CD14-positive monocyte (primary cell): ENCODE results near the gene COMMD1. TPM values are rescaled to one million over a fixed set of nuclear protein-coding genes. Genes with fewer than 3 reads are reported as not detected.

Experiments used
- DNase-seq, 3 donors: peaks; one replicate each; pipeline ENCODE4 v3.0.0-alpha.2; 2011 to 2022
- H2AFZ ChIP-seq: 2 replicates; pipeline ENCODE4 v1.6.0; 2012; ENCODE audit warnings: mild to moderate bottlenecking, low read depth, low read length, inconsistent platforms; ENCODE audit not compliant: insufficient read depth, poor library complexity, severe bottlenecking
- H3K27ac ChIP-seq, 2 donors: 1 replicate in 1 of 2; 2 replicates in 1 of 2; pipeline ENCODE4 v1.5.1; 2012 to 2013; ENCODE audit warnings: low read length in 2 of 2, control low read depth in 1 of 2, inconsistent platforms in 1 of 2, low read depth in 1 of 2, mild to moderate bottlenecking in 1 of 2
- H3K27me3 ChIP-seq, 2 donors: one replicate each; pipeline versions ENCODE4 v1.6.0 to v1.6.1; 2011 to 2013; ENCODE audit warnings: low read length in 2 of 2; ENCODE audit not compliant: control insufficient read depth in 2 of 2, insufficient read depth in 2 of 2
- H3K36me3 ChIP-seq, 2 donors: replicated peaks in 1 of 2; 1 replicate in 1 of 2; 2 replicates in 1 of 2; pipeline versions ENCODE4 v1.5.1 to v1.6.1; 2012 to 2013; ENCODE audit warnings: low read length in 2 of 2, control low read depth in 1 of 2, inconsistent platforms in 1 of 2, mild to moderate bottlenecking in 1 of 2; ENCODE audit not compliant: insufficient read depth in 2 of 2, control insufficient read depth in 1 of 2
- H3K4me1 ChIP-seq, 2 donors: 1 replicate in 1 of 2; 2 replicates in 1 of 2; pipeline versions ENCODE4 v1.5.1 to v1.6.1; 2012 to 2013; ENCODE audit warnings: low read length in 2 of 2, control low read depth in 1 of 2, inconsistent platforms in 1 of 2, mild to moderate bottlenecking in 1 of 2, moderate library complexity in 1 of 2; ENCODE audit not compliant: insufficient read depth in 2 of 2, control insufficient read depth in 1 of 2
- H3K4me2 ChIP-seq: replicated peaks from 2 replicates; pipeline ENCODE3; 2012; ENCODE audit warnings: low read length, moderate library complexity, mild to moderate bottlenecking; ENCODE audit not compliant: poor library complexity, severe bottlenecking; ENCODE audit errors: extremely low read depth
- H3K4me3 ChIP-seq, 3 experiments: fragments of 200-600 bp in 1 of 3; sonication (generic) in 1 of 3; replicated peaks in 1 of 3; 1 replicate in 2 of 3; 2 replicates in 1 of 3; pipeline ENCODE4 v1.5.1; 2011 to 2013; ENCODE audit warnings: low read length in 3 of 3, mild to moderate bottlenecking in 3 of 3, control low read depth in 2 of 3, low read depth in 2 of 3, inconsistent platforms in 1 of 3, moderate library complexity in 1 of 3
- H3K79me2 ChIP-seq: 2 replicates; pipeline ENCODE4 v1.6.0; 2012; ENCODE audit warnings: mild to moderate bottlenecking, control low read depth, inconsistent platforms, low read length, moderate library complexity; ENCODE audit not compliant: insufficient read depth
- H3K9ac ChIP-seq: 2 replicates; pipeline ENCODE4 v1.6.0; 2017; ENCODE audit warnings: low read length, mild to moderate bottlenecking; ENCODE audit not compliant: insufficient read depth, poor library complexity, severe bottlenecking
- H3K9me3 ChIP-seq, 2 donors: replicated peaks in 1 of 2; 1 replicate in 1 of 2; 2 replicates in 1 of 2; pipeline versions ENCODE4 v1.5.1 to v1.6.1; 2012 to 2013; ENCODE audit warnings: low read length in 2 of 2, control low read depth in 1 of 2; ENCODE audit not compliant: control insufficient read depth in 1 of 2, insufficient read depth in 1 of 2
- H4K20me1 ChIP-seq: 2 replicates; pipeline ENCODE4 v1.6.0; 2012; ENCODE audit warnings: mild to moderate bottlenecking, low read length, control low read depth, moderate library complexity; ENCODE audit not compliant: insufficient read depth
- H3K27ac Mint-ChIP-seq, 7 donors: one replicate each; pipeline ENCODE4 v1.8.0; 2020; ENCODE audit warnings: mild to moderate bottlenecking in 7 of 7, mixed read lengths in 7 of 7, moderate library complexity in 6 of 7, inconsistent platforms in 2 of 7
- H3K27me3 Mint-ChIP-seq, 3 donors: one replicate each; pipeline ENCODE4 v1.8.0; 2021 to 2022; ENCODE audit warnings: low read depth in 3 of 3, mild to moderate bottlenecking in 3 of 3, mixed read lengths in 3 of 3, moderate library complexity in 3 of 3, inconsistent platforms in 1 of 3
- H3K36me3 Mint-ChIP-seq, 2 donors: one replicate each; pipeline ENCODE4 v1.8.0; 2020; ENCODE audit warnings: mixed read lengths in 2 of 2, inconsistent platforms in 1 of 2, mild to moderate bottlenecking in 1 of 2
- H3K4me1 Mint-ChIP-seq: one replicate; pipeline ENCODE4 v1.8.0; 2020; ENCODE audit warnings: mild to moderate bottlenecking, mixed read lengths
- H3K4me3 Mint-ChIP-seq, 2 donors: one replicate each; pipeline ENCODE4 v1.8.0; 2020; ENCODE audit warnings: mild to moderate bottlenecking in 2 of 2, mixed read lengths in 2 of 2, moderate library complexity in 1 of 2
- H3K9me3 Mint-ChIP-seq, 7 donors: one replicate each; pipeline ENCODE4 v1.8.0; 2020 to 2022; ENCODE audit warnings: mixed read lengths in 7 of 7, mild to moderate bottlenecking in 6 of 7, moderate library complexity in 6 of 7, inconsistent platforms in 2 of 7
- WGBS: methylation state at CpG from one replicate; pipeline ENCODE4 v1.1.5; 2013; ENCODE audit warnings: missing lambda C conversion rate; ENCODE audit not compliant: insufficient coverage; 5-methylcytosine and 5-hydroxymethylcytosine counted together
- intact Hi-C, 2 donors: fragments of 100-400 bp; cut with micrococcal nuclease; formaldehyde crosslinking; loops; one replicate each; pipeline versions ENCODE4 v1.15.0 to v1.15.1; 2023
- polyA plus RNA-seq, 3 donors: library from polyadenylated mRNA; depleted of rRNA in 1 of 3; unstranded in 2 of 3; stranded (reverse) in 1 of 3; fragments of 300-500 nt in 2 of 3; fragments of >200 nt in 1 of 3; fragmentation: Illumina TruSeq in 2 of 3; gene quantifications; 1 replicate in 2 of 3; 2 replicates in 1 of 3; pipeline ENCODE4 v1.2.3, GENCODE V29; 2012 to 2021
- TF ChIP-seq, protein P1 (sequence below): fragments of 200-600 bp; IDR thresholded peaks from one replicate; pipeline ENCODE4 v1.8.0; 2022; ENCODE audit warnings: antibody characterized with exemption, mild to moderate bottlenecking

COMMD1 gene
- polyA plus RNA-seq, 3 donors, result 25.2 to 82.1 (median 70.7) TPM

DNA sequence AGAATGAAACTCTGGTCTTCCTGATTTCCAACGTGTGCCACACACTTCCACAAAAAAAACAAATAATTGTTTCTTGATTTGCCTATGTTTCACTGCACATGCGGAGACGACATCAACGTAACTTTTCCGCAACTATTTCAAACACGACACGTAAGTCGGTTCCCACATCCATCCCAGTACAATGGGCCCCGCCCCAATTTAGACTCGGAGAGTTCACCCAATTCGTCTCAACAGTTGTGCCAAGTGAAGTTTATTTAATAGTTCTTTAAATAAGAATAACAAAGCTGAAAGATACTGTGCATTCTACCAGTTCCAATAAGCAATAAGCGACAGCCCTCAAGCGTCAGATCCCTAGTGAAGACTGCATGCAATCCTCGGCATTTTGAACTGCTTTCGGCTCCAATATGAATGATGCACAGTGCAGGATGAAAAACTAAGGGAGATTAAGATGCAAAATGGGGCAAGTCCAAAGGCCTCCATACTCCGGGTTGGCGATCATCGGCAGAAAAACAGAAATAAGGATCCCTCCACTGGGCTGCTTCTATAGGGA is 17.7 kb upstream of the COMMD1 start:
- H3K4me1 ChIP-seq, result peaks cover 12 to 19% of the 10 kb centered on the region in 2 donors
- Mint-ChIP-seq H3K27me3 (peaks cover 0 to 2% (median 0%) of the 10 kb centered on the region in 3 donors), H3K27ac (peak overlapping the region; percentile 98 to 100 (median 99)), H3K4me3 (peak overlapping the region; percentile 98 to 99), H3K36me3 (peaks cover 19 to 34% of the 10 kb centered on the region in 2 donors), H3K4me1 (peaks cover 17% of the 10 kb centered on the region), H3K9me3 (no peaks in the 10 kb centered on the region)
- TF ChIP-seq, protein P1, sequence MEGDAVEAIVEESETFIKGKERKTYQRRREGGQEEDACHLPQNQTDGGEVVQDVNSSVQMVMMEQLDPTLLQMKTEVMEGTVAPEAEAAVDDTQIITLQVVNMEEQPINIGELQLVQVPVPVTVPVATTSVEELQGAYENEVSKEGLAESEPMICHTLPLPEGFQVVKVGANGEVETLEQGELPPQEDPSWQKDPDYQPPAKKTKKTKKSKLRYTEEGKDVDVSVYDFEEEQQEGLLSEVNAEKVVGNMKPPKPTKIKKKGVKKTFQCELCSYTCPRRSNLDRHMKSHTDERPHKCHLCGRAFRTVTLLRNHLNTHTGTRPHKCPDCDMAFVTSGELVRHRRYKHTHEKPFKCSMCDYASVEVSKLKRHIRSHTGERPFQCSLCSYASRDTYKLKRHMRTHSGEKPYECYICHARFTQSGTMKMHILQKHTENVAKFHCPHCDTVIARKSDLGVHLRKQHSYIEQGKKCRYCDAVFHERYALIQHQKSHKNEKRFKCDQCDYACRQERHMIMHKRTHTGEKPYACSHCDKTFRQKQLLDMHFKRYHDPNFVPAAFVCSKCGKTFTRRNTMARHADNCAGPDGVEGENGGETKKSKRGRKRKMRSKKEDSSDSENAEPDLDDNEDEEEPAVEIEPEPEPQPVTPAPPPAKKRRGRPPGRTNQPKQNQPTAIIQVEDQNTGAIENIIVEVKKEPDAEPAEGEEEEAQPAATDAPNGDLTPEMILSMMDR, result no peak
- peaks cover 22 to 35% of the 10 kb centered on the region in 2 donors for H3K36me3 ChIP-seq
- H3K4me2 ChIP-seq, result peak overlapping the region; percentile 86
- no peaks in the 10 kb centered on the region for H3K27me3 ChIP-seq
- peak overlapping the region; percentile 78 to 94 (median 80) for H3K4me3 ChIP-seq
- H3K9ac ChIP-seq, result peak overlapping the region; percentile 92
- intact Hi-C loops, result loop anchor here (2.0 to 10.0 kb wide), 5 partner anchors 33 to 820 kb away; partner anchors contain the start of genes EHBP1 (in 1 of the 2), FAM161A (in 1 of the 2) and XPO1 (in 1 of the 2)
- H2AFZ ChIP-seq, result peak overlapping the region; percentile 91
- peak; percentile 4 to 17 (median 14) for DNase-seq
- H3K9me3 ChIP-seq, result no peaks in the 10 kb centered on the region
- H3K27ac ChIP-seq, result peak overlapping the region; percentile 89 to 96
- peaks cover 31% of the 10 kb centered on the region for H4K20me1 ChIP-seq
- H3K79me2 ChIP-seq, result peaks cover 49% of the 10 kb centered on the region
- WGBS, result 0% methylated on average over 8 of the region's 18 CpGs

DNA sequence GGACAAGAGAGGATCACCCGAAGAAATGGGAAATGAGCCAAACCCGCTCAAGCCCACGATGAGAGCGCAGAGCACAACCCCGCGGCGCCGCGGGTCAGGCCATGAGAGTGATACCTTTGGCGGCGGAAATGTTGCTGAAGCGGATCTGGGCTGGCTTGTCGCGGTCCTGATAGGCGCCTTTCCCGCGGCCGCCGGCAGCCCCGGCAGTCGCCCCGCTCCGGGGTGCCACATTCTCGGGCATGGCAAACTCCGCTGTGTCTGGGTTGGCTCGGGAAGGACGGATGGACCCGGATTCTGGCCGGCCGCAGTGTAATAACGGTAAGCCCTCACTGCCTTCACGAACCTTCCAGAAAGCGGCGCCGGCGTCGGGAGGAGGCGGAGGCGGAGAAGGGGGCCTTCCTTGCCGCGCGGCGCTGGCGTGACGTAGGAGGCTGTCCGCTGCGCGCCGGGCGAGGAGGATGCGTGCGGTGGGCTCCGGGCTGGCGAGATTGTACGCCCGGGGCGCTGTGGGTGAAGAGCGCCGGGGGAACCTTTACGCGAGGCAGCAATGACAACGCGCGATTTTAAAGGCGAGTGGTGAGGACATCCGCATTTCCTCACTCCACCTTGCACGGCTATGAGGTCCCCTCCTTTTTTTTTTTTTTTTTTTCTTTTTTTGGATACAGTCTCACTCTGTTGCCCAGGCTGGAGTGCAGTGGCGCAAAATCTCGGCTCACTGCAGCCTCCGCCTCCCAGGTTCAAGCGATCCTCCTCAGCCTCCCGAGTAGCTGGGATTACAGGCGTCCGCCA is 17.0 kb upstream of the COMMD1 start, which contains the start of gene CCT4:
Gene CCT4 (minus strand): TSS at position 390 of the 789 bp plus-strand sequence. CDS start 149 bp downstream, at position 241.
- Mint-ChIP-seq H3K9me3 (no peaks in the 10 kb centered on the region), H3K27me3 (no peaks in the 10 kb centered on the region), H3K36me3 (peaks cover 14 to 27% of the 10 kb centered on the region in 2 donors), H3K4me3 (peak within 1 kb of the TSS; percentile 98 to 99), H3K27ac (peak within 1 kb of the TSS; percentile 98 to 100 (median 99)), H3K4me1 (peaks cover 17% of the 10 kb centered on the region)
- intact Hi-C loops, result loop anchor here (2.0 to 10.0 kb wide), 5 partner anchors 34 to 819 kb away; partner anchors contain the start of genes EHBP1 (in 1 of the 2), FAM161A (in 1 of the 2) and XPO1 (in 1 of the 2)
- Histone ChIP-seq H3K4me3 (peak within 1 kb of the TSS; percentile 78 to 94 (median 80)), H3K9me3 (no peaks in the 10 kb centered on the region), H3K4me2 (peak within 1 kb of the TSS; percentile 86), H2AFZ (peak within 1 kb of the TSS; percentile 91), H3K36me3 (peaks cover 16 to 28% of the 10 kb centered on the region in 2 donors), H3K9ac (peak within 1 kb of the TSS; percentile 92), H3K79me2 (peaks cover 47% of the 10 kb centered on the region), H3K27me3 (no peaks in the 10 kb centered on the region), H3K27ac (peak within 1 kb of the TSS; percentile 89 to 96), H4K20me1 (peaks cover 31% of the 10 kb centered on the region), H3K4me1 (peaks cover 12 to 19% of the 10 kb centered on the region in 2 donors)
- WGBS, result under 1% methylated on average over 55 of the region's 74 CpGs
- TF ChIP-seq, protein P1, result no peak
- peak; percentile 66 to 86 (median 86) for DNase-seq
